GM23338 (cell line): ENCODE data around the gene ZCCHC2. TPM values are rescaled to one million over a fixed set of nuclear protein-coding genes. Genes with fewer than 3 reads are reported as not detected.

Experiments used
- ATAC-seq: fragments of 200-7000 bp; cut with Tn5 transposase; 3 replicates; pipeline ENCODE4 v1.9.1; 2020
- DNase-seq: peaks from one replicate; pipeline ENCODE4 v3.0.0-alpha.2; 2015; ENCODE audit warnings: low spot score
- H2AFZ ChIP-seq: fragments of 200-600 bp; sonication (generic); 2 replicates; pipeline ENCODE4 v1.8.0; 2016; ENCODE audit warnings: antibody characterized with exemption, mild to moderate bottlenecking, moderate library complexity
- H3F3A ChIP-seq: fragments of 200-600 bp; sonication (generic); replicated peaks from 2 replicates; pipeline ENCODE4 v1.8.0; 2017; ENCODE audit warnings: antibody characterized with exemption, mixed run types, low read depth
- H3K27ac ChIP-seq: fragments of 200-600 bp; sonication (generic); 2 replicates; pipeline ENCODE4 v1.6.1; 2016; ENCODE audit warnings: low read depth
- H3K27me3 ChIP-seq: fragments of 200-600 bp; sonication (generic); 2 replicates; pipeline ENCODE4 v1.8.0; 2016; ENCODE audit warnings: mild to moderate bottlenecking, mixed run types, moderate library complexity; ENCODE audit not compliant: insufficient read depth
- H3K36me3 ChIP-seq: fragments of 200-600 bp; sonication (generic); 2 replicates; pipeline ENCODE4 v1.8.0; 2016; ENCODE audit warnings: mild to moderate bottlenecking; ENCODE audit not compliant: insufficient read depth
- H3K4me1 ChIP-seq: fragments of 200-600 bp; sonication (generic); 2 replicates; pipeline ENCODE4 v1.8.0; 2016; ENCODE audit warnings: mild to moderate bottlenecking, moderate library complexity; ENCODE audit not compliant: insufficient read depth
- H3K4me2 ChIP-seq: fragments of 200-600 bp; sonication (generic); 2 replicates; pipeline ENCODE4 v1.7.1; 2017; ENCODE audit warnings: mixed run types
- H3K4me3 ChIP-seq: fragments of 200-600 bp; sonication (generic); 2 replicates; pipeline ENCODE4 v1.6.1; 2016; ENCODE audit warnings: mixed run types
- H3K79me2 ChIP-seq: fragments of 200-600 bp; sonication (generic); replicated peaks from 2 replicates; pipeline ENCODE4 v1.8.0; 2017; ENCODE audit warnings: mild to moderate bottlenecking; ENCODE audit not compliant: insufficient read depth
- H3K9me2 ChIP-seq: fragments of 200-600 bp; sonication (generic); 2 replicates; pipeline ENCODE4 v1.8.0; 2017; ENCODE audit not compliant: insufficient read depth
- H4K20me1 ChIP-seq: fragments of 200-600 bp; sonication (generic); replicated peaks from 2 replicates; pipeline ENCODE4 v1.8.0; 2017; ENCODE audit warnings: mild to moderate bottlenecking; ENCODE audit not compliant: insufficient read depth
- H3K27ac Mint-ChIP-seq: 2 replicates; pipeline ENCODE4 v1.8.0; 2020; ENCODE audit warnings: inconsistent platforms, mild to moderate bottlenecking, moderate library complexity, mixed read lengths
- H3K27me3 Mint-ChIP-seq: 3 replicates; pipeline ENCODE4 v1.8.0; 2022; ENCODE audit warnings: low read depth, mild to moderate bottlenecking, moderate library complexity, mixed read lengths, inconsistent platforms; ENCODE audit not compliant: insufficient read depth, poor library complexity
- H3K36me3 Mint-ChIP-seq: 3 replicates; pipeline ENCODE4 v1.8.0; 2021; ENCODE audit warnings: low read depth, mild to moderate bottlenecking, inconsistent platforms, moderate library complexity, mixed read lengths
- H3K4me1 Mint-ChIP-seq: 3 replicates; pipeline ENCODE4 v1.8.0; 2020; ENCODE audit warnings: mild to moderate bottlenecking, inconsistent platforms, mixed read lengths
- H3K4me3 Mint-ChIP-seq: 3 replicates; pipeline ENCODE4 v1.8.0; 2021; ENCODE audit warnings: moderate library complexity, mild to moderate bottlenecking, inconsistent platforms, mixed read lengths
- H3K9me3 Mint-ChIP-seq: 3 replicates; pipeline ENCODE4 v1.8.0; 2020; ENCODE audit warnings: moderate library complexity, mild to moderate bottlenecking, inconsistent platforms, mixed read lengths
- CREB1 ChIP-seq: fragments of 250-450 bp; sonication (Bioruptor Pico); IDR thresholded peaks from 2 replicates; pipeline ENCODE4 v1.5.0; 2020; ENCODE audit warnings: low read depth, mild to moderate bottlenecking, moderate library complexity
- EZH2 ChIP-seq: fragments of 200-600 bp; sonication (generic); IDR thresholded peaks from one replicate; pipeline ENCODE4 v1.8.0; 2017; ENCODE audit warnings: antibody characterized with exemption, mild to moderate bottlenecking, low read depth; ENCODE audit not compliant: unreplicated experiment
- EZH2phosphoT487 ChIP-seq: fragments of 200-600 bp; sonication (generic); IDR thresholded peaks from one replicate; pipeline ENCODE4 v1.8.1; 2018; ENCODE audit warnings: antibody characterized with exemption; ENCODE audit not compliant: unreplicated experiment
- JUNB ChIP-seq: IDR thresholded peaks from one replicate; pipeline ENCODE4 v1.6.1; 2016; ENCODE audit warnings: antibody characterized with exemption; ENCODE audit not compliant: unreplicated experiment
- NANOG ChIP-seq: IDR thresholded peaks from 2 replicates; pipeline ENCODE4 v1.6.1; 2016; ENCODE audit warnings: antibody characterized with exemption, borderline replicate concordance
- POLR2AphosphoS5 ChIP-seq: IDR thresholded peaks from 2 replicates; pipeline ENCODE4 v1.6.1; 2016; ENCODE audit warnings: antibody characterized with exemption, low read depth
- STAT1 ChIP-seq: IDR thresholded peaks from one replicate; pipeline ENCODE4 v1.6.1; 2016; ENCODE audit warnings: antibody characterized with exemption; ENCODE audit not compliant: unreplicated experiment
- ZNF114 ChIP-seq: fragments of 250-450 bp; sonication (Bioruptor Pico); IDR thresholded peaks from 2 replicates; pipeline ENCODE4 v1.5.0; 2020; ENCODE audit warnings: mild to moderate bottlenecking, moderate library complexity
- ZNF331 ChIP-seq: fragments of 250-450 bp; sonication (Bioruptor Pico); IDR thresholded peaks from 2 replicates; pipeline ENCODE4 v1.5.0; 2020; ENCODE audit warnings: low read depth, mild to moderate bottlenecking, moderate library complexity
- ZNF462 ChIP-seq: fragments of 250-450 bp; sonication (Bioruptor Pico); IDR thresholded peaks from 2 replicates; pipeline ENCODE4 v1.5.0; 2020; ENCODE audit warnings: mild to moderate bottlenecking, moderate library complexity
- polyA plus RNA-seq: library from polyadenylated mRNA; unstranded; fragments of >200 nt; fragmentation: Nextera tagmentation; extraction: Ambion mirVana; gene quantifications from 2 replicates; pipeline ENCODE4 v1.2.1, GENCODE V29; 2016
- total RNA-seq: library from RNA; depleted of rRNA; stranded (reverse); fragments of >200 nt; shearing (Covaris generic); gene quantifications from 2 replicates; pipeline ENCODE4 v1.2.3, GENCODE V29; 2014

The ZCCHC2 gene
- total and polyA plus RNA-seq, 2 experiments from 2014 or later, result 5.4 to 15.4 TPM

- TF ChIP-seq ZNF462 (CRISPR knock-in tag), result no peak
- no peak for TF ChIP-seq EZH2phosphoT487
- no peak for TF ChIP-seq EZH2
These were observed 9.8 kb upstream of the ZCCHC2 start (continued) for GRCh38 chr18:62512996-62513395.

- Histone ChIP-seq H3K4me1 (no peaks in the 10 kb centered on the region), H4K20me1 (no peaks in the 10 kb centered on the region)
- TF ChIP-seq POLR2AphosphoS5 (no peak), JUNB (no peak), CREB1 (CRISPR knock-in tag) (no peak), ZNF331 (CRISPR knock-in tag) (no peak), ZNF462 (CRISPR knock-in tag) (no peak), ZNF114 (CRISPR knock-in tag) (no peak), NANOG (no peak), STAT1 (no peak), EZH2 (no peak)
These were observed 8.3 kb upstream of the ZCCHC2 start for GRCh38 chr18:62514570-62514969.

More at GRCh38 chr18:62514570-62514969, 8.3 kb upstream of the ZCCHC2 start:
- H3K4me3 Mint-ChIP-seq, result no peak overlapping the region
- H3K27ac ChIP-seq, result no peak overlapping the region
- H3K27ac Mint-ChIP-seq, result no peak overlapping the region
- H3K9me3 Mint-ChIP-seq, result peaks cover 5% of the 10 kb centered on the region; the same call in 2 of the 3 replicates
- no peak overlapping the region for H2AFZ ChIP-seq
- H3K79me2 ChIP-seq, result no peaks in the 10 kb centered on the region
- H3K4me1 Mint-ChIP-seq, result no peaks in the 10 kb centered on the region
- H3K27me3 Mint-ChIP-seq, result peaks cover 2% of the 10 kb centered on the region
- no peak overlapping the region for H3K4me2 ChIP-seq
- ATAC-seq (no peak), DNase-seq (no peak)
- peaks cover 4% of the 10 kb centered on the region; the same call in 1 of the 3 replicates for H3K36me3 Mint-ChIP-seq
- H3F3A ChIP-seq, result no peaks in the 10 kb centered on the region
- H3K9me2 ChIP-seq, result no peaks in the 10 kb centered on the region
- no peaks in the 10 kb centered on the region for H3K36me3 ChIP-seq
- H3K27me3 ChIP-seq, result no peaks in the 10 kb centered on the region
- no peak overlapping the region for H3K4me3 ChIP-seq
